Stimulated activated CD4-positive, alpha-beta T cell treated with anti-CD3 and anti-CD28 coated beads, Interleukin-12 subunit alpha, Interleukin-12 subunit beta, amount 100 ng/mL, for 24 hours (primary cell): ENCODE results near the gene FGFR4.

Source experiments
- DNase-seq, 2 experiments: peaks; one replicate each; pipeline ENCODE4 v3.0.0-alpha.2; 2020; ENCODE audit warnings: low read depth in 2 of 2

Gene FGFR4

GRCh38 chr5:177132136-177133095 is 45.7 kb downstream of the FGFR4 start:
- DNase-seq: no peak

- peak; percentile 79 to 86 for DNase-seq
Measured at GRCh38 chr5:177133096-177133852, 46.6 kb downstream of the FGFR4 start, which contains the start of gene NSD1. Gene NSD1, plus strand, starts transcription at chr5:177133773. Its CDS starts 1,331 bp downstream, at chr5:177135104.

GRCh38 chr5:177133853-177134696 is 47.4 kb downstream of the FGFR4 start:
- DNase-seq: no peak

GRCh38 chr5:177134697-177135225 is 48.0 kb downstream of the FGFR4 start:
- no peak for DNase-seq

- no peak for DNase-seq
Measured at GRCh38 chr5:177140312-177140711, 53.6 kb downstream of the FGFR4 start.

- DNase-seq: no peak
Measured at GRCh38 chr5:177141496-177141895, 54.8 kb downstream of the FGFR4 start.

- DNase-seq: no peak
Measured at GRCh38 chr5:177142098-177142611, 55.4 kb downstream of the FGFR4 start.

- no peak for DNase-seq
Measured at GRCh38 chr5:177142778-177143177, 56.1 kb downstream of the FGFR4 start.

- DNase-seq: no peak
Measured at GRCh38 chr5:177146891-177147638, 60.4 kb downstream of the FGFR4 start.
